ENCODE data around the gene RBMXL3.
A peak's percentile ranks its signal among the peaks of the same experiment; 100 is the strongest.
"Not testable (repeated sequence)": the region's sequence is repeated elsewhere in the genome, so short reads cannot be mapped to it uniquely, and the experiment has no call there.

The RBMXL3 gene

GRCh38 chrX:115191490-115192243 lies 2.5 kb downstream of the RBMXL3 start:
- Histone ChIP-seq H3K27ac (ENCODE audit: insufficient read depth, low read depth, low read length, poor library complexity, severe bottlenecking) (no peak overlapping the region), H3K4me3 (ENCODE audit: insufficient read depth, low read depth, low read length) (no peak overlapping the region), H3K27me3 (ENCODE audit: control insufficient read depth, insufficient read depth, low read length, poor library complexity, severe bottlenecking) (no peaks in the 10 kb centered on the region), H3K36me3 (ENCODE audit: control insufficient read depth, insufficient read depth, low read length) (no peaks in the 10 kb centered on the region), H3K9me3 (ENCODE audit: control insufficient read depth, low read length) (no peaks in the 10 kb centered on the region), H3K4me1 (ENCODE audit: control insufficient read depth, insufficient read depth, low read length) (no peaks in the 10 kb centered on the region)
- 94 to 96% methylated on average over 64 of the region's 64 CpGs for WGBS, 2 experiments

- Histone ChIP-seq H3K36me3 (ENCODE audit: control insufficient read depth, insufficient read depth, low read length) (no peaks in the 10 kb centered on the region), H3K4me1 (ENCODE audit: control insufficient read depth, insufficient read depth, low read length) (no peaks in the 10 kb centered on the region), H3K27me3 (ENCODE audit: control insufficient read depth, insufficient read depth, low read length, poor library complexity, severe bottlenecking) (no peaks in the 10 kb centered on the region), H3K9me3 (ENCODE audit: control insufficient read depth, low read length) (no peaks in the 10 kb centered on the region), H3K27ac (ENCODE audit: insufficient read depth, low read depth, low read length, poor library complexity, severe bottlenecking) (no peak overlapping the region), H3K4me3 (ENCODE audit: insufficient read depth, low read depth, low read length) (no peak overlapping the region)
- WGBS, 2 experiments = 94 to 95% methylated on average over 35 of the region's 35 CpGs
These were observed 3.1 kb downstream of the RBMXL3 start for GRCh38 chrX:115192244-115192700.

DNA sequence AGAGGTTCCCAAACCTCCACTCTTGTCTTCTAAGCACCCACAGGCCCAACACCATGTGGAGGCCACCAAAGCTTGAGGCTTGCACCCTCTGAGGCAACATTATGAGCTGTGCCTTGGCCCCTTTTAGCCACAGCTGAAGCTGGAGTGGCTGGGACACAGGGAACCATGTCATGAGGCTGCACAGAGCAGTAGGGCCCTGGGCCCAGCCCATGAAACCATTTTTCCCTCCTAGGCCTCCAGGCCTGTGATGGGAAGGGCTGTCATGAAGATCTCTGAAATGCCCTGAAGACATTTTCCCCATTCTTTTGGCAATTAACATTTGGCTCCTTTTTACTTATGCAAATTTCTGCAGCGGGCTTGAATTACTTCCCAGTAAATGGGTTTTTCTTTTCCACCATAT lies 14.8 kb downstream of the RBMXL3 start:
- H3K27ac ChIP-seq (ENCODE audit: insufficient read depth, low read depth, low read length, poor library complexity, severe bottlenecking) = no peak overlapping the region
- H3K36me3 ChIP-seq (ENCODE audit: control insufficient read depth, insufficient read depth, low read length) = no peaks in the 10 kb centered on the region
- no peaks in the 10 kb centered on the region for H3K9me3 ChIP-seq (ENCODE audit: control insufficient read depth, low read length)
- no peaks in the 10 kb centered on the region for H3K4me1 ChIP-seq (ENCODE audit: control insufficient read depth, insufficient read depth, low read length)
- 84 to 85% methylated on average over 1 of the region's 1 CpG for WGBS, 2 experiments
- no peak overlapping the region for H3K4me3 ChIP-seq (ENCODE audit: insufficient read depth, low read depth, low read length)
- H3K27me3 ChIP-seq (ENCODE audit: control insufficient read depth, insufficient read depth, low read length, poor library complexity, severe bottlenecking) = no peaks in the 10 kb centered on the region

- not testable (repeated sequence) for H3K27me3 ChIP-seq (ENCODE audit: control insufficient read depth, insufficient read depth, low read length, poor library complexity, severe bottlenecking); H3K4me3 ChIP-seq (ENCODE audit: insufficient read depth, low read depth, low read length); H3K4me1 ChIP-seq (ENCODE audit: control insufficient read depth, insufficient read depth, low read length); H3K27ac ChIP-seq (ENCODE audit: insufficient read depth, low read depth, low read length, poor library complexity, severe bottlenecking); H3K36me3 ChIP-seq (ENCODE audit: control insufficient read depth, insufficient read depth, low read length); H3K9me3 ChIP-seq (ENCODE audit: control insufficient read depth, low read length)
These were observed 20.3 kb downstream of the RBMXL3 start for GRCh38 chrX:115209547-115209946.

DNA sequence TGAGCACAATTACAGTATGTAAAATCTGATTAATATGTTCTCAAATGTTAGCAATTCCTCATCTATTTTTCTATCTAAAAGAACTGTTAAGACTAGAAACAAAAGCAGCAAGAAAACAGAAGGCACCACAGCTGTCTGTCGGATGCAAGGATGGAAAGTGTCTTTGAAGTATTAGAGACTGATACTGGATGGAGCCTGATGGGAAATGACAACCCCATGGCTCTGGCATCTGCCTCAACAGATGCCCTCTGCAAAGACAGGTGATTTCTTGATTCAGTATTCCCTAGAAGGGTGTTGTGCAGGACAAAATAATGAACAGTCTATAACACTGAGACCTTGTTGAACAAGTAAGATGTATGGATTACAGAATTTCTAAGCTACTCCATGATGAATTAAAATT lies 24.9 kb downstream of the RBMXL3 start:
- Histone ChIP-seq H3K27me3 (ENCODE audit: control insufficient read depth, insufficient read depth, low read length, poor library complexity, severe bottlenecking) (no peaks in the 10 kb centered on the region), H3K4me1 (ENCODE audit: control insufficient read depth, insufficient read depth, low read length) (no peaks in the 10 kb centered on the region), H3K27ac (ENCODE audit: insufficient read depth, low read depth, low read length, poor library complexity, severe bottlenecking) (no peak overlapping the region), H3K36me3 (ENCODE audit: control insufficient read depth, insufficient read depth, low read length) (no peaks in the 10 kb centered on the region), H3K4me3 (ENCODE audit: insufficient read depth, low read depth, low read length) (no peak overlapping the region), H3K9me3 (ENCODE audit: control insufficient read depth, low read length) (no peaks in the 10 kb centered on the region)
- WGBS, 2 experiments = 67 to 85% methylated on average over 1 of the region's 1 CpG

DNA sequence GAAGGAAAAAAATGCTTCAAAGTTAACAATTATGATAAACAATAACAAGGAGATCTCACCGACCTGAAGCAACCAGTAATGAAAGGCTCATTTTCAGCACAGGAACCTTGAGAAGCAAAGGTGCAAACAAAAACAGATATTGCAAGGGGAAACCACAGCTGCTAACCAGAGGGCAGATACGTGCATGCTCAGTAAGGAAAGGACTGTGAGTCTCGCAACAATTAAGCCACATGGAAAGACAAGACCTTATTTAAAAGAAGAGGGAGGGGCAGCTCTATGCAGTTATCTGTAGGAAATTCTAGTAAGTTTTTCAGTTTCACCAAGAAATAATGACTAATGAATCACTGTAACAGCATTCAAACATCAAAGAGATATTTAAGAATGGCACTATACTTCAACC lies 25.4 kb downstream of the RBMXL3 start:
- 65 to 83% methylated on average over 3 of the region's 3 CpGs for WGBS, 2 experiments

DNA sequence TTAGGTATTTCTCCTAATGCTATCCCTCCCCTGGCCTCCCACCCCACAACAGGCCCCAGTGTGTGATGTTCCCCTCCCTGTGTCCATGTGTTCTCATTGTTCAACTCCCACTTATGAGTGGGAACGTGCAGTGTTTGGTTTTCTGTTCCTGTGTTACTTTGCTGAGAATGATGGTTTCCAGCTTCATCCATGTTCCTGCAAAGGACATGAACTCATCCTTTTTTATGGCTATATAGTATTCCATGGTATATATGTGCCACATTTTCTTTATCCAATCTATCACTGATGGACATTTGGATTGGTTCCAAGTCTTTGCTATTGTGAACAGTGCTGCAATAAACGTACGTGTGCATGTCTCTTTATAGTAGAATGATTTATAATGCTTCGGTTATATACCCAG lies 28.1 kb downstream of the RBMXL3 start:
- H3K36me3 ChIP-seq (ENCODE audit: control insufficient read depth, insufficient read depth, low read length); H3K4me1 ChIP-seq (ENCODE audit: control insufficient read depth, insufficient read depth, low read length); H3K4me3 ChIP-seq (ENCODE audit: insufficient read depth, low read depth, low read length); H3K27me3 ChIP-seq (ENCODE audit: control insufficient read depth, insufficient read depth, low read length, poor library complexity, severe bottlenecking); H3K9me3 ChIP-seq (ENCODE audit: control insufficient read depth, low read length); H3K27ac ChIP-seq (ENCODE audit: insufficient read depth, low read depth, low read length, poor library complexity, severe bottlenecking): not testable (repeated sequence)
- WGBS, 2 experiments = 81 to 100% methylated on average over 1 to 3 of the region's 4 CpGs

More for the DNA sequence above, 25.4 kb downstream of the RBMXL3 start:
- Histone ChIP-seq H3K27ac (ENCODE audit: insufficient read depth, low read depth, low read length, poor library complexity, severe bottlenecking) (no peak overlapping the region), H3K4me3 (ENCODE audit: insufficient read depth, low read depth, low read length) (no peak overlapping the region), H3K36me3 (ENCODE audit: control insufficient read depth, insufficient read depth, low read length) (no peaks in the 10 kb centered on the region), H3K27me3 (ENCODE audit: control insufficient read depth, insufficient read depth, low read length, poor library complexity, severe bottlenecking) (no peaks in the 10 kb centered on the region), H3K9me3 (ENCODE audit: control insufficient read depth, low read length) (no peaks in the 10 kb centered on the region), H3K4me1 (ENCODE audit: control insufficient read depth, insufficient read depth, low read length) (no peaks in the 10 kb centered on the region)

- H3K27ac ChIP-seq (ENCODE audit: insufficient read depth, low read depth, low read length, poor library complexity, severe bottlenecking) = no peak overlapping the region
- no peaks in the 10 kb centered on the region for H3K27me3 ChIP-seq (ENCODE audit: control insufficient read depth, insufficient read depth, low read length, poor library complexity, severe bottlenecking)
- 10 to 17% methylated on average over 1 of the region's 1 CpG for WGBS, 2 experiments
- no peaks in the 10 kb centered on the region for H3K36me3 ChIP-seq (ENCODE audit: control insufficient read depth, insufficient read depth, low read length)
- H3K4me1 ChIP-seq (ENCODE audit: control insufficient read depth, insufficient read depth, low read length) = no peaks in the 10 kb centered on the region
- H3K9me3 ChIP-seq (ENCODE audit: control insufficient read depth, low read length) = no peaks in the 10 kb centered on the region
- no peak overlapping the region for H3K4me3 ChIP-seq (ENCODE audit: insufficient read depth, low read depth, low read length)
These were observed 37.7 kb downstream of the RBMXL3 start for GRCh38 chrX:115226929-115227328.

DNA sequence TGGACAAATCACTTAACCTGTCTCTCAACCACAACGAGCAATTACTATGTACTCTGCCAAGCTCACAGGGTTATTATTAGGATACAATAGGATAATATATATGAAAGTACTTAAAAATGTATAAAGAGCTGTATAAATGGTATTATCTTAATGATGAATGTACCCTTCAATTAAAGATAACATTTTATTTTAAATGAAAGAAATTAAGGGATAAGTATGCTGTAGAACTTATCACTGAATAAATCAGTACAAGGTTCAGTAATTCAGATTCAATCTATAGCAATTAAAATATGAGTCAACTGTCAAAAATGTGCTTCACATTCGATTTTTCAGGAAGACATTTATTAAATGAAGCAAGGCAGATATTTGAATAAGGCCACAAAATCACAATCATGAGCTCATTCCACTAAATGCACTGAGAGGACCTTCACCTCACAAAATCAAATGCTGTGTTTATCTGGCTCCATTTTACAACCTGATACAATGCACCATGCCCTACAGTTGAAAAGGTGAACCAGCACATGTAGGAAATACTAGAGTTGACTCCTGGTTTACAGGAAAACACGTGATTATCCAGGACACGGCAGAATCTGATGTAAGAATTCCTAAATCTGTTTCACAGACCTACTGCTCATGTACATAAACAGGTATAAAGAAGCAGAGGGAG lies 40.3 kb downstream of the RBMXL3 start:
- Histone ChIP-seq H3K27me3 (ENCODE audit: control insufficient read depth, insufficient read depth, low read length, poor library complexity, severe bottlenecking) (no peaks in the 10 kb centered on the region), H3K36me3 (ENCODE audit: control insufficient read depth, insufficient read depth, low read length) (no peaks in the 10 kb centered on the region), H3K9me3 (ENCODE audit: control insufficient read depth, low read length) (no peaks in the 10 kb centered on the region), H3K4me1 (ENCODE audit: control insufficient read depth, insufficient read depth, low read length) (no peaks in the 10 kb centered on the region), H3K4me3 (ENCODE audit: insufficient read depth, low read depth, low read length) (no peak overlapping the region), H3K27ac (ENCODE audit: insufficient read depth, low read depth, low read length, poor library complexity, severe bottlenecking) (no peak overlapping the region)
- 85 to 88% methylated on average over 3 of the region's 4 CpGs for WGBS, 2 experiments

GRCh38 chrX:115232933-115233496 lies 43.8 kb downstream of the RBMXL3 start:
- Histone ChIP-seq H3K9me3 (ENCODE audit: control insufficient read depth, low read length) (no peaks in the 10 kb centered on the region), H3K27me3 (ENCODE audit: control insufficient read depth, insufficient read depth, low read length, poor library complexity, severe bottlenecking) (no peaks in the 10 kb centered on the region), H3K27ac (ENCODE audit: insufficient read depth, low read depth, low read length, poor library complexity, severe bottlenecking) (no peak overlapping the region), H3K36me3 (ENCODE audit: control insufficient read depth, insufficient read depth, low read length) (no peaks in the 10 kb centered on the region), H3K4me1 (ENCODE audit: control insufficient read depth, insufficient read depth, low read length) (no peaks in the 10 kb centered on the region), H3K4me3 (ENCODE audit: insufficient read depth, low read depth, low read length) (peak overlapping the region; percentile 58)
- 15 to 17% methylated on average over 6 of the region's 6 CpGs for WGBS, 2 experiments
